BE2C (cell line): ENCODE results near the gene DAND5.

Source experiments
- DNase-seq: peaks from one replicate; pipeline ENCODE4 v3.0.0-alpha.2; 2020
- H3K27me3 ChIP-seq: fragments of 250-450 bp; sonication (Bioruptor Pico); 2 replicates; pipeline ENCODE4 v1.5.1; 2020; ENCODE audit warnings: mild to moderate bottlenecking
- H3K36me3 ChIP-seq: fragments of 250-450 bp; sonication (Bioruptor Pico); 2 replicates; pipeline ENCODE4 v1.5.1; 2020; ENCODE audit warnings: mild to moderate bottlenecking
- H3K4me1 ChIP-seq: fragments of 250-450 bp; sonication (Bioruptor Pico); 2 replicates; pipeline ENCODE4 v1.5.1; 2020
- H3K4me3 ChIP-seq: 2 replicates; pipeline ENCODE4 v1.5.1; 2011; ENCODE audit warnings: low read depth, low read length
- H3K9me3 ChIP-seq: fragments of 250-450 bp; sonication (Bioruptor Pico); 2 replicates; pipeline ENCODE4 v1.5.1; 2020
- CTCF ChIP-seq: IDR thresholded peaks from 2 replicates; pipeline ENCODE4 v1.5.1; 2012; ENCODE audit warnings: mild to moderate bottlenecking, low read depth, low read length

The DAND5 gene

GRCh38 chr19:13005253-13005652 is 35.9 kb downstream of the DAND5 start:
- DNase-seq = no peak
- Histone ChIP-seq H3K9me3 (no peaks in the 10 kb centered on the region), H3K4me3 (no peak overlapping the region), H3K4me1 (no peaks in the 10 kb centered on the region), H3K27me3 (no peaks in the 10 kb centered on the region), H3K36me3 (no peaks in the 10 kb centered on the region)
- TF ChIP-seq CTCF = no peak

GRCh38 chr19:13005861-13006370 is 36.5 kb downstream of the DAND5 start:
- no peaks in the 10 kb centered on the region for H3K9me3 ChIP-seq
- no peaks in the 10 kb centered on the region for H3K27me3 ChIP-seq
- TF ChIP-seq CTCF = no peak
- no peak for DNase-seq
- no peak overlapping the region for H3K4me3 ChIP-seq
- H3K36me3 ChIP-seq = no peaks in the 10 kb centered on the region
- no peaks in the 10 kb centered on the region for H3K4me1 ChIP-seq

GRCh38 chr19:13006431-13007281 is 37.3 kb downstream of the DAND5 start:
- Histone ChIP-seq H3K4me1 (no peaks in the 10 kb centered on the region), H3K36me3 (no peaks in the 10 kb centered on the region), H3K4me3 (no peak overlapping the region), H3K27me3 (no peaks in the 10 kb centered on the region), H3K9me3 (no peaks in the 10 kb centered on the region)
- TF ChIP-seq CTCF = no peak
- DNase-seq = no peak

GRCh38 chr19:13007292-13008045 is 38.1 kb downstream of the DAND5 start:
- Histone ChIP-seq H3K4me3 (no peak overlapping the region), H3K27me3 (no peaks in the 10 kb centered on the region), H3K4me1 (no peaks in the 10 kb centered on the region), H3K9me3 (no peaks in the 10 kb centered on the region), H3K36me3 (no peaks in the 10 kb centered on the region)
- DNase-seq = no peak
- no peak for TF ChIP-seq CTCF

GRCh38 chr19:13008926-13009787 is 39.8 kb downstream of the DAND5 start:
- H3K36me3 ChIP-seq = no peaks in the 10 kb centered on the region
- peaks cover 4% of the 10 kb centered on the region; the same call in 1 of the 2 replicates for H3K4me1 ChIP-seq
- TF ChIP-seq CTCF = no peak
- DNase-seq = no peak
- no peaks in the 10 kb centered on the region for H3K9me3 ChIP-seq
- no peak overlapping the region for H3K4me3 ChIP-seq
- H3K27me3 ChIP-seq = no peaks in the 10 kb centered on the region
